NCI-H1092 treated with DMSO at 0.1 percent for 48 hours (cell line): ENCODE measurements around the gene HAUS1.
A peak's percentile ranks its signal among the peaks of the same experiment; 100 is the strongest.
"Not testable (repeated sequence)": the region's sequence is repeated elsewhere in the genome, so short reads cannot be mapped to it uniquely, and the experiment has no call there.

ENCODE experiments used
- DNase-seq: peaks from one replicate; lab custom pipeline; 2025; lab: John Stamatoyannopoulos, UW

Gene HAUS1

GRCh38 chr18:46104128-46104911, at the start of gene HAUS1:
TSS of gene HAUS1 (plus strand) at chr18:46104385. CDS start at chr18:46104412, 27 bp downstream.
- peak; percentile 97 for DNase-seq

- no peak for DNase-seq
Measured at GRCh38 chr18:46054956-46055837, 49.0 kb upstream of the HAUS1 start.

GRCh38 chr18:46055838-46056230, 48.4 kb upstream of the HAUS1 start:
- DNase-seq = no peak

- no peak for DNase-seq
Measured at GRCh38 chr18:46060359-46060841, 43.8 kb upstream of the HAUS1 start.

- DNase-seq = no peak
Measured at GRCh38 chr18:46061387-46061786, 42.8 kb upstream of the HAUS1 start.

GRCh38 chr18:46061796-46062195, 42.4 kb upstream of the HAUS1 start:
- DNase-seq = no peak

- DNase-seq = no peak
Measured at GRCh38 chr18:46062781-46063180, 41.4 kb upstream of the HAUS1 start.

- DNase-seq = no peak
Measured at GRCh38 chr18:46067438-46068007, 36.7 kb upstream of the HAUS1 start.

- DNase-seq = no peak
Measured at GRCh38 chr18:46068763-46069162, 35.4 kb upstream of the HAUS1 start.

- no peak for DNase-seq
Measured at GRCh38 chr18:46069524-46069923, 34.7 kb upstream of the HAUS1 start.

GRCh38 chr18:46070232-46070631, 34.0 kb upstream of the HAUS1 start:
- DNase-seq = no peak

GRCh38 chr18:46070815-46071652, 33.2 kb upstream of the HAUS1 start:
- DNase-seq = no peak

GRCh38 chr18:46071653-46072375, 32.4 kb upstream of the HAUS1 start, which contains the start of gene PSTPIP2:
TSS of gene PSTPIP2 (minus strand) at chr18:46072260. CDS start at chr18:46072188, 72 bp downstream.
- no peak for DNase-seq

GRCh38 chr18:46072376-46072867, 31.8 kb upstream of the HAUS1 start:
- no peak for DNase-seq

- no peak for DNase-seq
Measured at GRCh38 chr18:46072959-46073358, 31.2 kb upstream of the HAUS1 start.

GRCh38 chr18:46073474-46074331, 30.5 kb upstream of the HAUS1 start:
- DNase-seq = peak; percentile 66

- no peak for DNase-seq
Measured at GRCh38 chr18:46079336-46079735, 24.8 kb upstream of the HAUS1 start.

- DNase-seq = no peak
Measured at GRCh38 chr18:46080156-46080555, 24.0 kb upstream of the HAUS1 start.

- DNase-seq = no peak
Measured at GRCh38 chr18:46084431-46084830, 19.8 kb upstream of the HAUS1 start.

GRCh38 chr18:46088501-46088900, 15.7 kb upstream of the HAUS1 start:
- not testable (repeated sequence) for DNase-seq
